Inferior parietal cortex (tissue), 1 donor: ENCODE measurements around the gene NISCH.

ENCODE experiments used
- DNase-seq: peaks from one replicate; pipeline ENCODE4 v3.0.0-alpha.2; 2016; ENCODE audit errors: extremely low spot score

The NISCH gene

DNA sequence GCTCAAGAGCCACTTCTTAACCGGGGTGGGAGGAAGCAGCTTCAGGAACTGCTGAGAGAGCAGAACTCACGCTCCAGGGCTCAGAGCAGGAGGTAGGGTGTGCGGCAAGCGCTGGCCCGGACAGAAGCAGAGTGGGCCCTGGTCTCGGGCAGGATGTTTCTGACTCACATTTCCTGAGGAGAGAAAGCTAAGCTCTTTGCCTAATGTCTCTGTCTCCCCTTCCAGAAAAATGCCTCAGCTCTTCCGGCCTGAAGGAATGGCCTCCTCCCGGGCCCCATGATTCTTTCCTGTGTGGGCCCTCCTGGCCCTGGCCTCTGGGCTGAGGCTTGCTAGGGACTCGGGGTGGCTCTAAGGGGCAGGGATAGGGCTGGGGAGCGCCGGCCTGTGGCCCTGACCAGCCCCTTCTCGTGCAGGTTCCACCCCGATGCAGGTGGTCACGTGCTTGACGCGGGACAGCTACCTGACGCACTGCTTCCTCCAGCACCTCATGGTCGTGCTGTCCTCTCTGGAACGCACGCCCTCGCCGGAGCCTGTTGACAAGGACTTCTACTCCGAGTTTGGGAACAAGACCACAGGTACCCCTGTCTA is 35.6 kb downstream of the NISCH start:
- DNase-seq: no peak

DNA sequence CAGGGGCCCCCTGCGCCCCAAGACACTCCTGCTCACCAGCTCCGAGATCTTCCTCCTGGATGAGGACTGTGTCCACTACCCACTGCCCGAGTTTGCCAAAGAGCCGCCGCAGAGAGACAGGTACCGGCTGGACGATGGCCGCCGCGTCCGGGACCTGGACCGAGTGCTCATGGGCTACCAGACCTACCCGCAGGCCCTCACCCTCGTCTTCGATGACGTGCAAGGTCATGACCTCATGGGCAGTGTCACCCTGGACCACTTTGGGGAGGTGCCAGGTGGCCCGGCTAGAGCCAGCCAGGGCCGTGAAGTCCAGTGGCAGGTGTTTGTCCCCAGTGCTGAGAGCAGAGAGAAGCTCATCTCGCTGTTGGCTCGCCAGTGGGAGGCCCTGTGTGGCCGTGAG is 36.7 kb downstream of the NISCH start:
- no peak for DNase-seq

DNA sequence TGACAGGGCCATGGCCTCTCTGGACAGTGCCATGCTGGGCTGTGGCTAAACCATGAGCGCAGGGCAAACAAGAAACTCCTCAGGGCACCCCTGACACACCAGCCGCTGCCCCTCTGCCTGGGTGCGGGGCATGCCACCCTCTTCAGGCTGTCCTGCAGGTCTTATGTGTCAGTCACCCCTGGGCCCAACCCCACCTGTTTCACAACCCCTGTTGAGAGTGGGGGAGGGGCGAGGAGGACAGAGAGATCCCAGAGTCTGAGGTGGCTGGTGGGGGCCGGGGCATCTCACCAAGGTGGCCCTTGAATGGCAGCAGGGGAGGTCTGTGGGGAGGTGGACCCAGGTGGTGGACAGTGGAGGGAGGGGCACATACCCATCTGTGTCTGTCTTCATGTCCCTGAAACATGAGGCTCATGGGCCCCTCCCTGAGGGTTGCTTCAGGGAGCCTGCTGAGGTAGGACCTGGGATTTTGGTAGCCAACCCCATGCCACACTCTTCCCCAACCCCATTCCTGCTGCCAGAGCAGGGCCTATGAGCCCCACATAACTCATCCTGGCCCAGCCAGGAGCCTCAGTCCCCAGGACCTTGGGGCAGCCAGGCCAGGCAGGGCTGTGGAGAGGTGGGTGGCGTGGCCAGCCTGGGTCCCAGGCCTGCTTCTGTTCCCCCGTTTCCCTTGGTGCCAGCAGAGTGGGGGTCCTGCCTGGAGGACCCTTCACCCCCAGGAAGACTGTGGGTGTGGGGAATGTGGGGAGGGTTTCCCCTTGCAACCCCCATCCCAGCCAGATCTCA is 38.0 kb downstream of the NISCH start:
- DNase-seq: no peak

DNA sequence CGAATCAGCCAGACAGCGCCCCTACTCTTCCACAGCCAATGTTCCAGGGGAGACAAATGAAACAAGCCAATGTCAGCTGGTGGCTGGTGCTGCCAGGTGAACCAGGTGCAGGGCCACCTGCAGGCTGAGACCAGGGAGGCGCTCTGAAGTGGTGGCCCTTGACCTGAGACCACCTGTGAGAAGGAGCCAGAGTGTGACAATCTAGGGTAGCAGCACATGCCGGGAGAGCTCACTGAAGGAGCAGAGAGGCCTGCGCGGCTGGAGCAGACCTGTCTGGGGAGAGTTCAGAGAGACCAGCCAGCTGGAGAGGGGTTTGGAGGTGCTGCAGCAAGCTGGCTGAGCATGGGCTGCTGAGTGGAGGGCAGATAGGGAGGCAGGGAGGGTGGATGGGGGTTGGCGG is 39.0 kb downstream of the NISCH start:
- DNase-seq: no peak

DNA sequence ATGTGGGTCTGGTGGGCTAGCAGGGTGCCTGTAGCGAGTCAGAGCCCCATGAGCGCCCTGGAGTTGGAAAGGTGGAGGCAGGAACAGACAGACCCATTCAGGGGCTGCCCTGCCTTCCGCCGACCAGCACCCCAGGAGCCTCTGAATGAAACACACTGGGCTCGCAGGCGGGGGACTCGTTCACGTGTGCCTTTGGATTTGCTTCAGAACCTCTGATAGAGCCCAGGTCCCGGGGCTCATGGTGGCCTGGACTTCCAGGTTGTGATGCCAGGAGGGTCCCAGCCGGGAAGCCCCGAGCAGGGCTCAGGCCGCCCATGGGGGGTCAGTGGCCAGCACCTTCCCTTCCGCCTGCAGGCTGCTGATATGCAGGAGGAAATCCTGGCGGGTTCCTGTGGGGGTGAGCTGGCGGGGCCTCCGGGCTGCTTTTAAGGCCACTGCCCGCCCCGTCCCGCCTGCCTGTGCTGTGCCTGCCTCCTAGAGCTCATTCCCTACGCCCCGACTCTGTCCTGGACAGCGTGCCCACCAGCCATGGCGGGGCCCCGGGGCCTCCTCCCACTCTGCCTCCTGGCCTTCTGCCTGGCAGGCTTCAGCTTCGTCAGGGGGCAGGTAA is 39.6 kb downstream of the NISCH start, which contains the start of gene STAB1:
Gene STAB1 (plus strand): TSS at position 453 of the 610 bp plus-strand sequence. CDS start 76 bp downstream, at position 529.
- no peak for DNase-seq

DNA sequence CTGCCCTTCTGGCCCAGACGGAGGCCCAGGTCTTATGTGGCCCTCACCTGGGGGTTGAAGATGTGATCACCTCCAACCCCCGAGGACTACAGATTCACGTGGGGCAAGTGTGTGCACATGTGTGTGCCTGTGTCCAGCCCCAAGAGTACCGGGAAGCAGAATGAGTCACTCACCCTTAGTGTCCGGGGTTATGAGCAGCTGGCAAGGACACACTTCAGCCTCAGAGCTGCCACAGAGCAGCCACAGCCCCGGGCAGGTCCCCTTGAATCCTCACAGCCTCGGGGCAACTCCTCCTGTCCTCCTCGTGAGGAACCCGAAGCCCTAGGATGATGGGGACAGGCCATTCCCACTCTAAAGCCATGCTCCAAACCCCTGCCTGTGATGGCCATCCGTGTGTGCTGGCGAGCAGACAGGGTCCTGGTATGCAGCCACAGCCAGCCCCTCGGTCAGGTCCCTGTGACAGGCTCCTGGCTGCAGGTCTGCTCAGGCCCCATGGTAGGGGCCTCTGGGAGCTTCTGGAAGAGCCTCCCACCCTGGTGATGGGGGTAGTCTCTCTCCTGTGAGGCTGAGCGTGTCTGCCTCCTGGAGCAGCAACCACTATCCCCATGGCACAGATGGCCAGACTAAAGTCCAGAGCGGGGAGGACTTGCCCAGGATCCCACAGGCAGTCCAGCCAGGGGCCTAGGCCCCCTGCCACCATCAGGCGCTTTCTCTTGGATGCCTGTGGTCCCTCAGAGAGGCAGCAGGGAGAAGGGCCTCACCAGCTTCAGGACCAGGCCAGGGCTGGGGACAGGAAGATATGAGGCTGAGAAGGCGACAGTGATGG is 40.6 kb downstream of the NISCH start:
- no peak for DNase-seq

DNA sequence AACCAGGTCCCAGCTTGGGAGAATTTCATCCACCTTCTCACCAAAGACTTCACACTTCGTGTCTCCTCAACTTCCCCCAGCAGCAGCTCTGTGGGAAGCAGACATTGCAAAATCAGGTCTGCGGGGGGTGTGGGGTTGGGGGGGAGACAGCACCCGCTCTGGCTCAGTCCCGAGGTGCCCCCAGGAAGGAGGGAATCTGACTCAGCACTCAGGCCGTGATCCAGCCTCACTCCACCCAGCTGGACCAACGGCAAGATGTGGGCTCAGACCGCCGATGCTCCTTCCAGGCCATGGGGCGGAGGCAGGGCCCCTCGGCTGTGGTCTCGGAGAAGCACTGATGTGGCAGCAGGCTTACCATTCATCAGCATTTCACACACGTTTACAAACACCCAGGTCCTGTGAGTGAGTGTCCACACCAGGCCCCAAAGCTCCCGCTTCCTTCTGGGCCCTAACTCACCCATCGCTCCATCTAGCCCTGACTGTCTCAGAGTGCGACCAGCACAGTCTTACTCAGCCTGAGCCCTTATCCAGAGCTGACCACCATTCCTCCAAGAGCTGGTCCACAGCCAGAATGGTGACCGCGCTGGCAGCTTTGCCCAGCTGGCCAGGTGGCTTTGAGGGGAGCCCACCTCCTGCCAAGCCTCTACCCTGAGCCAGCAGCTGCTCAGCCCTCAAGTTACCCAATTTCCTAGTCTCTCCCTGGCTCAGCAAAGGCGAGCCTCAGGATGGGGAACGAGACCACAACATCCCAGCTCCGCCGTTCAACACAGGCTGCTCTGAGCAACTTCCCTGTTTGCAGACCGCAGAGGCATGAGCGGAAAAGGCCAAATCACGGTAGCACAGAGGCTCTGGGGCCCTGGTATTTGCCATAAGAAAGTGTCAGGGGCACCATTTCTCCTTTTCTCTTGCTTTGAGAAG is 43.0 kb downstream of the NISCH start:
- DNase-seq: no peak

DNA sequence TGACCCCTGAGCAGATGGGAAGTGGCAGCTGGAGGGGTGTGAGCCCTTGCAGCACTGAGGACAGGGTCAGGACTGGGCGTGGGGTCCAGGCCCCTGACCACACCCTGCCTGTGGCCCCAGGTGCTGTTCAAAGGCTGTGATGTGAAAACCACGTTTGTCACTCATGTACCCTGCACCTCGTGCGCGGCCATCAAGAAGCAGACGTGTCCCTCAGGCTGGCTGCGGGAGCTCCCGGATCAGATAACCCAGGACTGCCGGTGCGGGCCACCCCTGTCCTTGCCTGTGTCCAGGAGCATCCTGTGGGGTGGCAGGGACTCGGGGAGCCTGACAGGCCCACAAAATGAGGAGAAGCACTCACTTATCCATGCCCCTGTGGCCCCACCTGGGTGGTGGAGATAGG is 45.6 kb downstream of the NISCH start:
- DNase-seq: no peak

DNA sequence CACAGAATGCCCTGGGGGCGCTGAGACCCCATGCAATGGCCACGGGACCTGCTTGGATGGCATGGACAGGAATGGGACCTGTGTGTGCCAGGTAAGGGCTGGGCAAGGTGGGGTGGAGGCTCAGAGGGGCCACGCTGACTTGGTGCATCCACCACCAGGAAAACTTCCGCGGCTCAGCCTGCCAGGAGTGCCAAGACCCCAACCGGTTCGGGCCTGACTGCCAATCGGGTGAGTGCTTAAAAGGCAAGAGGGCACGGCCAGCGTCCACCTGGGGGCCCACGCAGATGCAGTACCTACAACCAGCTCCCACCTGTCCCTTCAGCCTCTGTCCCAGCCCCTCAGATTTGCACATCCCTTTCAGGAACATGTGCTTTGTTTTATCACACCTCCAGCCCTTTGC is 46.6 kb downstream of the NISCH start:
- no peak for DNase-seq

DNA sequence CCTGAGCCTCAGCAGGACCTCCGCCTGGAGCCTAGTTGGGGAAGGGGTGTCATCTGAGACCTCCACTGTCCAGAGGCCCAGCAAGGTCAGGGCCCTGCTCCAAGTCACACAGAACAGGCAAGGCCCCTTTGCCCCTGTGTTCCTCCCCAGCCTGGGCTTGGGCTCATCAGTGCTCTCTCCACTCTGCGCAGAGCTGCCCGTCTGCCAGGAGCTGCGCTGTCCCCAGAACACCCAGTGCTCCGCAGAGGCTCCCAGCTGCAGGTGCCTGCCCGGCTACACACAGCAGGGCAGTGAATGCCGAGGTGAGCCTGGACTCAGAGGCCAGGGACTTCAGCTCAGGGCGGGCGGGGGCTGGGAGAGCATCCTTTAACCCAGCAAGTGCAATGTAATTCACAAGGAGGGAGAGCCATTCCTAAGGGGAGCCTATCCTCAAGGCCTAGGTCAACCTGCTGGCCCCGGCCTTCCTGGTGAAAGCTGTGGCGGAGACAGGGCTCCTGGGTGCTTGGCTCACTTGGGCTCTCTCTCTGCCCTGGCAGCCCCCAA is 47.5 kb downstream of the NISCH start:
- no peak for DNase-seq

DNA sequence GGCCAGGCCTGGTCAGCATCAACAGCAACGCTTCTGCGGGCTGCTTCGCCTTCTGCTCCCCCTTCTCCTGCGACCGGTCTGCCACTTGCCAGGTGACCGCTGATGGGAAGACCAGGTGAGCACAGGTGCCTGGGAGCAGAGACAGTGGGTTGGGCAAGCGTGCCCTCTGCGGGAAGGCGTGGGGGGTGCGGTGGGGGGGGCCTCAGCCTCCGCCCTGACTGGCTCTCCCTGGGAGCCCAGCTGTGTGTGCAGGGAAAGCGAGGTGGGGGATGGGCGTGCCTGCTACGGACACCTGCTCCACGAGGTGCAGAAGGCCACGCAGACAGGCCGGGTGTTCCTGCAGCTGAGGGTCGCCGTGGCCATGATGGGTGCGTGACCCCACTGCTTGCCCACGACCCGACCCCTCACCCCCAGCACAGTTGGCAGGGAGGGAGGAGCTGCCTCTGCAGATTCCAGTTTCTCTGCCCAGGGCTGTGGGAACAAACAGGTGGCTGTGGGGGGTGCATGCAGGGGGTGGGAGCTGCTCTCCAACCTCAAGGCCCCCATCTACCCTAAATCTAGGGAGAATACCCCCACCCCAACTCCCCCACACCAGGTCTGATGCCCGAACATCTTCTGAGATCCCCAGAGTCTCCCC is 48.5 kb downstream of the NISCH start:
- no peak for DNase-seq

DNA sequence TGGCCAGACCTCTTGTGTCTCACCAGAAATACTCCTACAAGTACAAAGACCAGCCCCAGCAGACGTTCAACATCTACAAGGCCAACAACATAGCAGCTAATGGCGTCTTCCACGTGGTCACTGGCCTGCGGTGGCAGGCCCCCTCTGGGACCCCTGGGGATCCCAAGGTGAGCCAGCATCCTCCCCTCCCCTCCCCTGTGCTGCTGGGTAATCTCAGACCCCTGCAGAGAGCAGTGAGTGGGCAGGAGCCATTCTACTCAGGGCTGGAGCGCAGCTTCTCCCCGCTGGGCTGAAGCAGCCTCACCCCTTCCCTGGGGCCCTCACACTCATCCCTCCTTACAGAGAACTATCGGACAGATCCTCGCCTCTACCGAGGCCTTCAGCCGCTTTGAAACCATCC is 49.6 kb downstream of the NISCH start:
- no peak for DNase-seq

DNA sequence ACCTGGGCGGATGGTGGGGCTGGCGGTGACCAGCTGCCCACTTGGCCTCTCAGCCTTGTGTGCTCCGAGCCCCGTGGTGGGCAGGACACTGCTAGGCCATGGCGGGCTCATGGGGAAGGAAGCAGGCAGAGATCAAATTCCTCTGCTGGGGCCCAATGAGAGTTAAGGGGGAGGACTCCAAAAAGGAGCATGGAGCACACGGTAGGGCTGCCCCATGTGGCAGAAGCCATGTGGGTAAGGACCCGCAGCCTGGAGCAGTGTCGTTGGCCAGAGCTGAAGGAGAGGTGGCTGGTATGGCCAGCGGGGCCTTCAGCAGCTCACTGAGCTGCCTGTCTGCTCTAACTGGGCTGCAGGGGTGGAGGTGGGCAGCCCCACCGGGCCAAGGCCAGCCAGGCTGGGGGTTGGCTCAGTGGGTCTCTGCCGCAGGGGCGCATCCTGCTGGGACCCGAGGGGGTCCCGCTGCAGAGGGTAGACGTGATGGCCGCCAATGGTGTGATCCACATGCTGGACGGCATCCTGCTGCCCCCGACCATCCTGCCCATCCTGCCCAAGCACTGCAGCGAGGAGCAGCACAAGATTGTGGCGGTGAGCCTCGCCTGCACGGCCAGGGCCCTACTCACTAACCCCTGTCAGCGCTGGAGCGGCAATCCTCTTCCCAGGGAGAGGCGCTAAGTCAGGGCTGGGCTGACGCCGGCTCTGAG is 51.0 kb downstream of the NISCH start:
- DNase-seq: no peak

DNA sequence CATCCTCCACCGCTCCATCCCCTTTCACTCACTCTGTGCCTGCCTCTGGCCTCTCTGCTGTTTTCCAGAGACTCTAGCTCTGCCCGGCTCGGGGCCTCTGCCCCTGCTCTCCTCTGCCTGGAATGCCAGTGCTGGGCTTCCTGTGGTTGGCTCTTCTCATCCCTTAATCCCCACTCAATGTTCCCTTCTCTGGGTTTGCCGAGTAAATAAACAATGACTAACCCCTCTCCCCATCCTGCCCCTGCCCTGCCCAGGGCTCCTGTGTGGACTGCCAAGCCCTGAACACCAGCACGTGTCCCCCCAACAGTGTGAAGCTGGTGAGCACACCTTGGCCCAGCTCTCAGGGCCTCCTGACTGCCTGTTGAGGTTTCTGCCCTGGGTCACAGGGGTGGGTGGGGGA is 52.0 kb downstream of the NISCH start:
- DNase-seq: no peak

DNA sequence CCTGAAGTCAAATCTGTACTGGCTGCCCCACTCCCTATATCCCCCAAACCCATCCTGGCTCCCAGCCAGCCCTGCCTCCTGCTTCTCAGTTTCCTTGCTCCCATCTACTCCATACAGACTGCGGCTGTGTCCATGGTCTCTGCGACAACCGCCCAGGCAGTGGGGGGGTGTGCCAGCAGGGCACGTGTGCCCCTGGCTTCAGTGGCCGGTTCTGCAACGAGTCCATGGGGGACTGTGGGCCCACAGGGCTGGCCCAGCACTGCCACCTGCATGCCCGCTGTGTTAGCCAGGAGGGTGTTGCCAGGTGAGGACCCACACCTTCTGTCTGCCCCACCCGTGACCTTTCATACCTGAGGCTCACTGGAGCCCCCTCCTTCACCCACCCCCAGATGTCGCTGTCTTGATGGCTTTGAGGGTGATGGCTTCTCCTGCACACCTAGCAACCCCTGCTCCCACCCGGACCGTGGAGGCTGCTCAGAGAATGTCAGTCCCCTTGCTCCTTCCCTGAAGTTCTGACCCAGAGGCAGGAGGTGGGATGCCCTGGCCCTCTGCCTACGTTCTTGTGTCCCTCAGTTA is 54.4 kb downstream of the NISCH start:
- DNase-seq: no peak

DNA sequence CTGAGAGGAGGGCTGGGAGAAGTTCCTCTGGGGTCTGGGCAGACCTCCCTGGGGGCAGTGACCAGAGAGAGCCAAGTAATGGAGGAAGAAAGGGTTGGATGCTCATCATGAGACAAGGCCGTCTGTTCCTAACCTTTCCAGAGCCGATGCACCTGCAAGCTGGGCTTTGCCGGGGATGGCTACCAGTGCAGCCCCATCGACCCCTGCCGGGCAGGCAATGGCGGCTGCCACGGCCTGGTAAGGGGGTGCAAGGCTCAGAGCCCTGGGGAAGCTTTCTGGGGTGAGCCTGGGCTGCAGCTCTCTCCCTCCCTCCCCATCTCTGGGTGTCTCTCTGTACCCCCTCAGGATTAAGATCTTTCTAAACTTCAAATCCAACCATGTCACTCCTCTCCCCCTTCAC is 56.1 kb downstream of the NISCH start:
- no peak for DNase-seq

DNA sequence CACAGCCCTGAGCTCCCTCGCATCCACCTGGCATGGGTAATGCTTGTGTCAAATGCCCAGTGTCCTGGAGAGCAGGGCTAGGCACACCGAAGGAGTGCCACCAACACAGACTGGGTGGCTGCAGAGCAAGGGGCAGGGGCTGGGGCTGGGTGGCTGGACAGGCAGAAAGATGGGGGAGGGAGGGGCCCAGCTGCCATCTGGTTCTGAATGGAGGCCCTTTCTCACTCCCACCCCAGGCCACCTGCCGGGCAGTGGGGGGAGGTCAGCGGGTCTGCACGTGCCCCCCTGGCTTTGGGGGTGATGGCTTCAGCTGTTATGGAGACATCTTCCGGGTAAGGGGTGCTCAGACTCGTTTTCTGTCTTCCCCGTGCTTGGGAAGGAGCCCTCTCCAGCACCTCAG is 56.7 kb downstream of the NISCH start:
- no peak for DNase-seq

DNA sequence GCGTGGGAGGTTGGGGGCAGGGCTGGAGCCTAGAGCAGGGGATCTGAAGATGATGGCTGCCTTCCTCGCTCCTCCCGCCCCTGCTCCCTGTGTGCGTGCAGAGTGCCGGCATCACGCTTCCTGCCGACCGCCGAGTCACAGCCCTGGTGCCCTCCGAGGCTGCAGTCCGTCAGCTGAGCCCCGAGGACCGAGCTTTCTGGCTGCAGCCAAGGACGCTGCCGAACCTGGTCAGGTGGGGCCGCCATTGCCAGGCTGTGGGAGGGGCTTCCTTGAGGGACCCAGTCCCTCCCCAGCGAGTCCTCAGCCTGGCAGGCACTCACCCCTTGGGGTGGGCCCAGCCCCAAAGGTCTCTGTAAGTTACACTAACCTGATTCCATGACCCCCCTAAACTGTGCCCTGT is 57.3 kb downstream of the NISCH start:
- no peak for DNase-seq

DNA sequence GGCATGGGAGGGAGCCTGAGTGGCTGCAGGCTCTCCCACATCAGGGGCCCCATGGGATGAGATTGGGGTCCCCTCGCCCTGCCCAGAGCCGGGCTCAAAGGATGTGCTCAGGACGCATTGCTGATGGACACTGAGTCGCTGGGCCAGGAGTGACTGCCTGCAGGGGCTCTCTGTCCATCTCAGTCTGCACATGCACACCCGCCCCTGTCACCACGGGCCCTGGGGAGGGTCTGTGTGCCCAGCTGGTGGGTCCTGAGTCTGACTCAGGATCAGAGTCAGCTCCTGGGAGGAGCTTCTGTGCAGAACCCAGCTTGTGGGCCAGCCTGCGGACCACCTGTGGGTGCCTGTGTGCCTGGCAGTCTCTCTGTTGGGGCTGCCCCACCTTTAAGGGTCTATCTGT is 57.9 kb downstream of the NISCH start:
- no peak for DNase-seq
